GM12892 (cell line): Measurements from ENCODE around the gene METTL23.

Experiments
- POLR2A ChIP-seq: IDR thresholded peaks from 2 replicates; pipeline ENCODE4 v1.6.1; 2011; ENCODE audit warnings: low read depth, low read length, control low read depth
- TAF1 ChIP-seq: IDR thresholded peaks from 2 replicates; pipeline ENCODE4 v1.6.1; 2011; ENCODE audit warnings: low read depth, mild to moderate bottlenecking, control low read depth, low read length, borderline replicate concordance

DNA sequence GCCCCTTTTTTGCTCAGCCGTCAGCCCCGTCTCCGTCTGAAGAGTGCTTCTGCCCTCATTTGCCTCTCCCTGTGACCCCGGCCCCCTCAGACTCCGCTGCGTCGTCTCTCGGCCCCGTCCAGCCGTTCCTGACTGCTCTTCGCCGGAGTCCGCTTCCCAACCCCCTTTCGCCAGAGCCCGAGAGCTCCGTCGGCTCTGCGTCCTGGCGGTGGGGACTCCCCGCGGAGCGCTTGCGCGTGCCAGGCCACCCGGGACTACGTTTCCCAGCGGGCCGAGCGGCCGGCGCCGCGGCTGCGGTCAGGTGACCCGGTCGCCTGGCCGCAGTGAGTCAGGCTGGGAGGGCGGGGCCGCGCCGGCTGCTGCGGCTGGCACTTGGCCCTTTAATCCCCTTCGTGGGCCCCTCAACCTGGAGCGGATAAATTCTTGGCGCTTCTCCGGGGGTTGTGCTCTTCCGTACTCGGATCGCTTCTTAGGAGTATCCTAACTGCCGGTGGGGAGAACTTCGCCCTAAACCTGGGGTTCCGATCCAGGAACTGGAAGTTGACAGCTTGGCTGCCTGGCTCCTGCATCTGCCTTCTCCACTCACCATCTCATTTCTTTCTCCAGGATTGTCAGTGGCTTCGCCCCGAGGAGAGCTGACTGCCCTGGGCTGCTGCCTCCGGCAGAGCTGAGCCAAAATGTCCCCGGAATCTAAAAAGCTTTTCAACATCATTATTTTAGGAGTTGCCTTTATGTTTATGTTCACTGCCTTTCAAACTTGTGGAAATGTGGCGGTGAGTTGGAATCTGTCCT is 11.2 kb downstream of the METTL23 start, which contains the start of gene MFSD11:
- no peak for TF ChIP-seq POLR2A
- no peak for TF ChIP-seq TAF1
